ENCODE results near the gene AUTS2.

AUTS2 gene

GRCh38 chr7:69677881-69678493 is 79.7 kb downstream of the AUTS2 start:
- DNase-seq (ENCODE audit: low read depth) = no peak
- H3K4me3 ChIP-seq (ENCODE audit: low read depth, low read length) = no peak overlapping the region
- TF ChIP-seq, protein P1, sequence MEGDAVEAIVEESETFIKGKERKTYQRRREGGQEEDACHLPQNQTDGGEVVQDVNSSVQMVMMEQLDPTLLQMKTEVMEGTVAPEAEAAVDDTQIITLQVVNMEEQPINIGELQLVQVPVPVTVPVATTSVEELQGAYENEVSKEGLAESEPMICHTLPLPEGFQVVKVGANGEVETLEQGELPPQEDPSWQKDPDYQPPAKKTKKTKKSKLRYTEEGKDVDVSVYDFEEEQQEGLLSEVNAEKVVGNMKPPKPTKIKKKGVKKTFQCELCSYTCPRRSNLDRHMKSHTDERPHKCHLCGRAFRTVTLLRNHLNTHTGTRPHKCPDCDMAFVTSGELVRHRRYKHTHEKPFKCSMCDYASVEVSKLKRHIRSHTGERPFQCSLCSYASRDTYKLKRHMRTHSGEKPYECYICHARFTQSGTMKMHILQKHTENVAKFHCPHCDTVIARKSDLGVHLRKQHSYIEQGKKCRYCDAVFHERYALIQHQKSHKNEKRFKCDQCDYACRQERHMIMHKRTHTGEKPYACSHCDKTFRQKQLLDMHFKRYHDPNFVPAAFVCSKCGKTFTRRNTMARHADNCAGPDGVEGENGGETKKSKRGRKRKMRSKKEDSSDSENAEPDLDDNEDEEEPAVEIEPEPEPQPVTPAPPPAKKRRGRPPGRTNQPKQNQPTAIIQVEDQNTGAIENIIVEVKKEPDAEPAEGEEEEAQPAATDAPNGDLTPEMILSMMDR (IDR thresholded peaks at IDR 0.05; ENCODE audit: insufficient read depth, low read depth, low read length, missing control alignments) = no peak

DNA sequence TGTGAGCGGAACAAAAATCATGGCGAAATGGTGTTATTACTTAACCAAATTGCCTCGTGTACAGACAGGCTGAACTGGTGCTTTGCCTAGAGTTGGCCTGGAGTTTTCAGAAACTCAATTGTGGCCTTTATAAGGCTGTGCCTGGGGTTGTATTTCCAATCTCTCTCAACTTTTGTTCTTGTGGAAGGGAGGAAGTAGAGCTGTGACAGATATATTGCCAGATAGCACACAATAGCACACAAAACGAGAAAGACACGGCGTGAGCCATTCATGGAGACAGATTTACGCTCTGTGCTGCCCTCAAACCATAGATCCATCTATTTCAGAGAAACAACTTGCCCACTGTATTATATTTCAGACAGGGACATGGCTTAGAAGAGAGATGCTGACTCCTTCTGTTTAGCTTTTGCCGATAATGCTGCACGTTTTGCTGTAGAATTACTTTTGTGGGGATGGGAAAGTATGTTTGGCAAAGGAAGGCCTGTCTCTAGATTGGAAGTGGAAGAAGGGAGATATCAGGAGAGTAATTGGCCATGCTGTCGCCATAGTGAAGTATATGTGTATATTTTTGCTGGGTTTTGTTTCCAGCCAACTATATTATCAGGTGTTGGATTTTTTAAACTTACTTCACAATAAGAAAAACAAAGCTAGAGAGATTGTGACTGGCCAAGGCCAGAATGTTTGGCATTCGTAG is 80.4 kb downstream of the AUTS2 start:
- TF ChIP-seq, protein P1 (IDR thresholded peaks at IDR 0.05; ENCODE audit: insufficient read depth, low read depth, low read length, missing control alignments) = no peak
- no peak overlapping the region for H3K4me3 ChIP-seq (ENCODE audit: low read depth, low read length)
- DNase-seq (ENCODE audit: low read depth) = no peak

DNA sequence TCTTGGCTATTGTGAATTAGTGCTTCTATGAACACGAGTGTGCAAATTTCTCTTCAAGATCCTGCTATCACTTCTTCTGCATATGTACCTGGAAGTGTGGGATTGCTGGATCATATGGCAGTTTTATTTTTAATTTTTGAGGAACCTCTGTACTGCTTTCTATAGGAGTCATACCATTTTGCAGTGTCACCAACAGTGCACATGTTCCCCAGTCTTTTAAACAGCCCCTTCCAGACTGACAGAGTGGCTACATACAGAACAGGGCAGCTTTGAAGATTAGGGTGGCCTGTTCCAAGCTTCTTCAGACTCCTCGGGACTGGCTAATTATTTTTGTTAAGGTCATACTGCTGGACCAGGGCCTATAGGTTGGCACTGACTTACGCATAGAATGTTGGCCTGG is 82.9 kb downstream of the AUTS2 start:
- no peak for DNase-seq (ENCODE audit: low read depth)
- H3K4me3 ChIP-seq (ENCODE audit: low read depth, low read length) = no peak overlapping the region
- TF ChIP-seq, protein P1 (IDR thresholded peaks at IDR 0.05; ENCODE audit: insufficient read depth, low read depth, low read length, missing control alignments) = no peak

DNA sequence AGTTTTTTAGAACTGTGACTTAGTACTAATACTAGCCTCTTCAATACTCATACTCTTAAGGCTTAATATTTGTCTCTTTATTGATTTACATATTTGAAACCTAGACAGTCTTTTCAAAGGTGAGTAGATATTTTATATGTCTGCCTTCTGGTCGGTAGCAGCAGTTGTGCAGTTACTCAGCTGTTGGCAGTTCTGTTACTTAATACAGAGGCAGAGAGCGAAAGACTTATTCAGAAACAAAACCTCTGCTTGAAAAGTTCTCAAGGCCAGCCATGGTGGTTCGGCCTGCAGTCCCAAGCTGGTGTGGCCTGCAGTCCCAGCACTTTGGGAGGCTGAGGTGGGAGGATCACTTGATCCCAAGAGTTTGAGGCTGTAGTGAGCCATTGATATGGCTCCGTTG is 84.2 kb downstream of the AUTS2 start:
- DNase-seq (ENCODE audit: low read depth) = no peak
- TF ChIP-seq, protein P1 (IDR thresholded peaks at IDR 0.05; ENCODE audit: insufficient read depth, low read depth, low read length, missing control alignments) = no peak
- H3K4me3 ChIP-seq (ENCODE audit: low read depth, low read length) = no peak overlapping the region

DNA sequence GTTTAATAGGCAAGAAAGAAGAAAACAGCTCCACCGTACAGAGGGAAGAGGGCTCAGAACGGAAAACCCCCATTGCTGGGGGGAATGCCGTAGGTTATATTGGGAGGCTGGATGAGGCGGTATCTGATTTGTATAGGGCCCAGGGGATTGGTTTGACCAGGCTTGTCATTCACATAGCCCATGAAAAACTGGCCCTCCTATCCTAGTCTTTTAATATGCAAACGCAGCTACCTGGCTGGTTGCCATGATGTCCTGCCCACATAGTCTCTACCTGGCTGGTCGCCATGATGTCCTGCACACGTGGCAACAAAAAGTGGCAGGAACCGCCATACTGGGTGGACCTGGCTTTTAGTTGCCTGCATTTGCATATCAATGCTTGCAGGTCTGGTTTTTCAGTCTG is 84.7 kb downstream of the AUTS2 start:
- peak; percentile 55 for DNase-seq (ENCODE audit: low read depth)
- H3K4me3 ChIP-seq (ENCODE audit: low read depth, low read length) = no peak overlapping the region
- TF ChIP-seq, protein P1 (IDR thresholded peaks at IDR 0.05; ENCODE audit: insufficient read depth, low read depth, low read length, missing control alignments) = no peak

- no peak overlapping the region for H3K4me3 ChIP-seq (ENCODE audit: low read depth, low read length)
- no peak for DNase-seq (ENCODE audit: low read depth)
- TF ChIP-seq, protein P1 (IDR thresholded peaks at IDR 0.05; ENCODE audit: insufficient read depth, low read depth, low read length, missing control alignments) = no peak
These were observed 86.4 kb downstream of the AUTS2 start for GRCh38 chr7:69684369-69685292.
